ENCODE data around the gene CDRT4. TPM values are rescaled to one million over a fixed set of nuclear protein-coding genes. Genes with fewer than 3 reads are reported as not detected.

CDRT4 gene
- total and polyA plus RNA-seq, 7 experiments from 2014 or later: 0.45 to 11.6 (median 3.9) TPM

- H3K4me3 ChIP-seq (ENCODE audit: low read length): no peak overlapping the region
- no peak overlapping the region for H3K27ac Mint-ChIP-seq
- no peaks in the 10 kb centered on the region for H3K4me1 Mint-ChIP-seq
- H3K27ac ChIP-seq (ENCODE audit: low read depth, low read length): no peak overlapping the region
- no peak for DNase-seq
- peaks cover 0 to 5% (median 0%) of the 10 kb centered on the region in 11 donors for H3K9me3 Mint-ChIP-seq
- no peaks in the 10 kb centered on the region for H3K27me3 ChIP-seq (ENCODE audit: control insufficient read depth in 2 of 2, insufficient read depth in 2 of 2, low read length in 2 of 2)
- ATAC-seq: no peak
- intact Hi-C loops (cut with micrococcal nuclease): no loop called here
- POLR2A ChIA-PET: no interaction called here
- no peaks in the 10 kb centered on the region for H3K4me1 ChIP-seq (ENCODE audit: control insufficient read depth in 2 of 2, insufficient read depth in 2 of 2, low read length in 2 of 2)
- peaks cover 0 to 42% (median 28%) of the 10 kb centered on the region in 5 donors for H3K27me3 Mint-ChIP-seq
- H3K9me3 ChIP-seq (ENCODE audit: control insufficient read depth in 2 of 3, low read length in 3 of 3): no peaks in the 10 kb centered on the region
- no peaks in the 10 kb centered on the region for H3K36me3 ChIP-seq (ENCODE audit: control insufficient read depth in 2 of 3, insufficient read depth in 3 of 3, low read length in 3 of 3)
- no peak overlapping the region for H3K4me3 Mint-ChIP-seq
- CTCF ChIA-PET: no interaction called here
- no peaks in the 10 kb centered on the region for H3K36me3 Mint-ChIP-seq
These were observed 75.1 kb downstream of the CDRT4 start for GRCh38 chr17:15392326-15392741.

- Histone ChIP-seq H3K27ac (ENCODE audit: low read depth, low read length) (no peak overlapping the region), H3K36me3 (ENCODE audit: control insufficient read depth in 2 of 3, insufficient read depth in 3 of 3, low read length in 3 of 3) (no peaks in the 10 kb centered on the region), H3K4me3 (ENCODE audit: low read length) (no peak overlapping the region), H3K9me3 (ENCODE audit: control insufficient read depth in 2 of 3, low read length in 3 of 3) (no peaks in the 10 kb centered on the region), H3K27me3 (ENCODE audit: control insufficient read depth in 2 of 2, insufficient read depth in 2 of 2, low read length in 2 of 2) (no peaks in the 10 kb centered on the region), H3K4me1 (ENCODE audit: control insufficient read depth in 2 of 2, insufficient read depth in 2 of 2, low read length in 2 of 2) (no peaks in the 10 kb centered on the region)
- POLR2A ChIA-PET: no interaction called here
- Mint-ChIP-seq H3K9me3 (peaks cover 0 to 5% (median 0%) of the 10 kb centered on the region in 11 donors), H3K27me3 (peaks cover 0 to 52% (median 44%) of the 10 kb centered on the region in 5 donors), H3K27ac (no peak overlapping the region), H3K4me3 (no peak overlapping the region), H3K4me1 (no peaks in the 10 kb centered on the region), H3K36me3 (no peaks in the 10 kb centered on the region)
- intact Hi-C loops (cut with micrococcal nuclease): no loop called here
- ATAC-seq: no peak
- CTCF ChIA-PET: no interaction called here
- no peak for DNase-seq
These were observed 78.9 kb downstream of the CDRT4 start for GRCh38 chr17:15388356-15389041.

- Histone ChIP-seq H3K36me3 (ENCODE audit: control insufficient read depth in 2 of 3, insufficient read depth in 3 of 3, low read length in 3 of 3) (no peaks in the 10 kb centered on the region), H3K4me3 (ENCODE audit: low read length) (no peak overlapping the region), H3K27me3 (ENCODE audit: control insufficient read depth in 2 of 2, insufficient read depth in 2 of 2, low read length in 2 of 2) (no peaks in the 10 kb centered on the region), H3K27ac (ENCODE audit: low read depth, low read length) (no peak overlapping the region), H3K4me1 (ENCODE audit: control insufficient read depth in 2 of 2, insufficient read depth in 2 of 2, low read length in 2 of 2) (no peaks in the 10 kb centered on the region), H3K9me3 (ENCODE audit: control insufficient read depth in 2 of 3, low read length in 3 of 3) (no peaks in the 10 kb centered on the region)
- intact Hi-C loops (cut with micrococcal nuclease): no loop called here
- Mint-ChIP-seq H3K27ac (no peak overlapping the region), H3K4me1 (no peaks in the 10 kb centered on the region), H3K4me3 (no peak overlapping the region), H3K36me3 (no peaks in the 10 kb centered on the region), H3K27me3 (peaks cover 7 to 66% (median 46%) of the 10 kb centered on the region in 5 donors), H3K9me3 (peaks cover 0 to 5% (median 0%) of the 10 kb centered on the region in 11 donors)
- POLR2A ChIA-PET: no interaction called here
- ATAC-seq (no peak), DNase-seq (no peak)
- CTCF ChIA-PET: no interaction called here
These were observed 81.3 kb downstream of the CDRT4 start for GRCh38 chr17:15386083-15386482.

Other genes starting within 250 kb of the CDRT4 start
- 1 to 10 TPM in 2 of 5 experiments, under 1 TPM in 2, not detected in 1; 0.40 to 2.3 (median 1.3) TPM for gene PMP22, start 202.3 kb downstream of the CDRT4 start, total RNA-seq
- gene PMP22, start 202.3 kb downstream of the CDRT4 start, polyA plus RNA-seq: not detected
- under 1 TPM in 3 of 5 experiments, not detected in 2; 0.37 to 0.57 (median 0.49) TPM for gene TEKT3, start 126.0 kb downstream of the CDRT4 start, total RNA-seq
- not detected for gene TEKT3, start 126.0 kb downstream of the CDRT4 start, polyA plus RNA-seq
- 10 to 100 TPM; 12.8 to 25.6 (median 22.8) TPM for gene TVP23C, start 95.9 kb upstream of the CDRT4 start, total RNA-seq
- 1 to 10 TPM; 4.6 to 5.2 TPM for gene TVP23C, start 95.9 kb upstream of the CDRT4 start, polyA plus RNA-seq
- gene FBXW10B, start 152.1 kb upstream of the CDRT4 start, total RNA-seq: 1 to 10 TPM in 1 of 5 experiments, under 1 TPM in 2, not detected in 2; 0.24 to 1.8 (median 0.65) TPM
- not detected for gene FBXW10B, start 152.1 kb upstream of the CDRT4 start, polyA plus RNA-seq
- gene TRIM16, start 216.7 kb upstream of the CDRT4 start, total RNA-seq: 10 to 100 TPM in 1 of 5 experiments, 1 to 10 TPM in 4; 6.3 to 23.9 (median 7.4) TPM
- 1 to 10 TPM; 2.0 to 5.4 TPM for gene TRIM16, start 216.7 kb upstream of the CDRT4 start, polyA plus RNA-seq
- gene ZNF286A, start 232.1 kb upstream of the CDRT4 start, total RNA-seq: 10 to 100 TPM; 14.7 to 32.1 (median 23.6) TPM
- 10 to 100 TPM; 15.4 to 16.3 TPM for gene ZNF286A, start 232.1 kb upstream of the CDRT4 start, polyA plus RNA-seq

Data from naive thymus-derived CD4-positive, alpha-beta T cell (primary cell).